ENCODE measurements around the gene ZFX. TPM values are rescaled to one million over a fixed set of nuclear protein-coding genes. Genes with fewer than 3 reads are reported as not detected.

The ZFX gene
- total RNA-seq, 4 donors from 2014 or later = 63.7 to 105 (median 68.2) TPM

DNA sequence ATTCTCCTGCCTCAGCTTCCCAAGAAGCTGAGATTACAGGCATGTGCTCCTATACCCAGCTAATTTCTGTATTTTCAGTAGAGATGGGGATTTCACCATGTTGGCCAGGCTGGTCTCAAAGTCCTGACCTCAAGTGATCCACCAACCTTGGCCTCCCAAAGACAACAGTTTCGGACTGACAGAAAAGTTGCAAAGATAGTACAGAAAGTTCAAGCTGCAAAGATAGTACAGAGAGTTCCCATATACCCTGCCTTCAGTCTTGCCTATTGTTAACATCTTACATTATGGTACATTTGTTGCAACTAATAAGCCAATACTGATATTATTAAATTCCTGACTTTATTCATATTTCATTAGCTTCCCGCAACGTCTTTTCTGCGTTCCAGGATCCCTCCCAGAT, 98.5 kb downstream of the ZFX start:
- Histone ChIP-seq H3K27me3 (peaks cover 4% of the 10 kb centered on the region), H3K9me3 (no peaks in the 10 kb centered on the region), H3K27ac (no peak overlapping the region), H3K4me3 (replicated peaks in 1 of 3) (no peak overlapping the region), H3K4me1 (no peaks in the 10 kb centered on the region), H3K36me3 (no peaks in the 10 kb centered on the region)
- WGBS, 2 donors = 97 to 99% methylated on average over 4 of the region's 4 CpGs
- intact Hi-C loops (cut with DNase I) = loop anchor here (10.0 kb wide), 2 partner anchors 113 to 163 kb away; no protein-coding TSS in a partner anchor
- TF ChIP-seq, protein P1, sequence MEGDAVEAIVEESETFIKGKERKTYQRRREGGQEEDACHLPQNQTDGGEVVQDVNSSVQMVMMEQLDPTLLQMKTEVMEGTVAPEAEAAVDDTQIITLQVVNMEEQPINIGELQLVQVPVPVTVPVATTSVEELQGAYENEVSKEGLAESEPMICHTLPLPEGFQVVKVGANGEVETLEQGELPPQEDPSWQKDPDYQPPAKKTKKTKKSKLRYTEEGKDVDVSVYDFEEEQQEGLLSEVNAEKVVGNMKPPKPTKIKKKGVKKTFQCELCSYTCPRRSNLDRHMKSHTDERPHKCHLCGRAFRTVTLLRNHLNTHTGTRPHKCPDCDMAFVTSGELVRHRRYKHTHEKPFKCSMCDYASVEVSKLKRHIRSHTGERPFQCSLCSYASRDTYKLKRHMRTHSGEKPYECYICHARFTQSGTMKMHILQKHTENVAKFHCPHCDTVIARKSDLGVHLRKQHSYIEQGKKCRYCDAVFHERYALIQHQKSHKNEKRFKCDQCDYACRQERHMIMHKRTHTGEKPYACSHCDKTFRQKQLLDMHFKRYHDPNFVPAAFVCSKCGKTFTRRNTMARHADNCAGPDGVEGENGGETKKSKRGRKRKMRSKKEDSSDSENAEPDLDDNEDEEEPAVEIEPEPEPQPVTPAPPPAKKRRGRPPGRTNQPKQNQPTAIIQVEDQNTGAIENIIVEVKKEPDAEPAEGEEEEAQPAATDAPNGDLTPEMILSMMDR (IDR thresholded peaks at IDR 0.05) = no peak
- TF ChIP-seq POLR2A (IDR thresholded peaks at IDR 0.05) = no peak
- no peak for DNase-seq

DNA sequence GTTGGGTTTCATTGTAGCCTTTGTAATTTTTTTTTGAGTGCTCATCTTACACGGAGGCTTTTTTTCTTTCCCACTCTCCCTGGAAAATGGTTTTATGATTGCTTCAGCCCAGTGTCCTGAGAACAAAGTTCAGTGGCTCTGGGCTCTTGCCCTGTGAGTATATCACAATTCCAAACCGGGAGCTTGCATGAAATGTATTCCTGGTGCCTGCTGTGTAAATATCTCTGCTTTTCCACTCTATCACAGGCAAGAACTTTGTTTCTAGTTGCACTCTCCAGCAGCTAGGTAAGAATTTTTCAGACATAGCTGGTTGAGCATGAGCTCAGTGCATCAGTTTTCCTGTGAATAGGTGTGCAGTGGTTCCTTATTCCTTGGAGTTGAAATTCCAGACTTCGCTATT, 103.5 kb downstream of the ZFX start:
- no peak overlapping the region for H3K27ac ChIP-seq
- H3K36me3 ChIP-seq = no peaks in the 10 kb centered on the region
- no peak for DNase-seq
- H3K9me3 ChIP-seq = no peaks in the 10 kb centered on the region
- peaks cover 8% of the 10 kb centered on the region for H3K27me3 ChIP-seq
- intact Hi-C loops (cut with DNase I) = loop anchor here (10.0 kb wide), 1 partner anchor 328 kb away; no protein-coding TSS in a partner anchor
- H3K4me3 ChIP-seq (replicated peaks in 1 of 3) = no peak overlapping the region
- no peaks in the 10 kb centered on the region for H3K4me1 ChIP-seq
- TF ChIP-seq POLR2A (IDR thresholded peaks at IDR 0.05) = no peak
- TF ChIP-seq, protein P1 (IDR thresholded peaks at IDR 0.05) = no peak
- 56 to 63% methylated on average over 3 of the region's 3 CpGs for WGBS, 2 donors

DNA sequence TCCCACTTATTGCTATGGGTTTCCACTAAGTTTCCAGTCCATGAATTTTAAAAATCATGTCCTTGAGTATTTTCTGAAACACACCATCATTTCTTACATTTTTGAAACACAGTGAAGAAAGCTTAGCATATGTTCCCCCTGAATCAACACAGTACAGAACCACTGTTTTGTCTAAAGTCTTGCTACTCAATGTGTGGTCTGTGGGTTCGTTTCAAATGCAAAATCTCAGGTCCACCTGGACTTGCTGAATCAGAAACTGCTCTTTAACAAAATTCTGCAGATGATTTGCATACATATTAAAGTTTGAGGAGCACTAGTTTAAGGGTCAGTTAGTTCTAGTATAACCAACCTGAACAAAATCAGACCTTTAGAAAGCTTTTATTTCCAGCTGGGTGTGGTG, 103.9 kb downstream of the ZFX start:
- Histone ChIP-seq H3K4me3 (replicated peaks in 1 of 3) (no peak overlapping the region), H3K27me3 (peaks cover 8% of the 10 kb centered on the region), H3K36me3 (no peaks in the 10 kb centered on the region), H3K4me1 (no peaks in the 10 kb centered on the region), H3K27ac (no peak overlapping the region), H3K9me3 (no peaks in the 10 kb centered on the region)
- intact Hi-C loops (cut with DNase I) = loop anchor here (10.0 kb wide), 1 partner anchor 329 kb away; no protein-coding TSS in a partner anchor
- no peak for DNase-seq
- TF ChIP-seq, protein P1 (IDR thresholded peaks at IDR 0.05) = no peak
- no peak for TF ChIP-seq POLR2A (IDR thresholded peaks at IDR 0.05)
- whole genome bisulfite sequencing, 2 donors = 55 to 64% methylated on average over 1 of the region's 1 CpG

DNA sequence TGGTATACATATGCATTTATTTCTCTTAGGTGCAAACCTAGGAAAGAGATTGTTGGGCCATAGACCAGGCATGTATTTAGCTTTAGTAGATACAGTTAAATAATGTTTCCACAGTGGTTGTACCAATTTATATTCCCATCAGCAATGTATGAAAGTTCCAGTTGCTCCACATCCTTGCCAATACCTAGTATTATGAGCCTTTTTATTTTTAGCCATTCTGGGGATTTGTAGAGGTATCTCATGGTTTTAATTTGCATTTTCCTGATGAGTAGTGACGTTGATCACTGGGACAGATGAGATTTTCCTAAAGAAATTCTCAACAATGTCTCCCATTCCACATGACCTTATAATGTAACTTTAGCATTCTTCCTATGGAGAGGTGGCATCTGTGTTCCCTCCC, 107.5 kb downstream of the ZFX start:
- H3K27ac ChIP-seq = no peak overlapping the region
- H3K9me3 ChIP-seq = no peaks in the 10 kb centered on the region
- H3K27me3 ChIP-seq = peaks cover 4% of the 10 kb centered on the region
- no peaks in the 10 kb centered on the region for H3K36me3 ChIP-seq
- DNase-seq = no peak
- no peaks in the 10 kb centered on the region for H3K4me1 ChIP-seq
- TF ChIP-seq, protein P1 (IDR thresholded peaks at IDR 0.05) = no peak
- TF ChIP-seq POLR2A (IDR thresholded peaks at IDR 0.05) = no peak
- H3K4me3 ChIP-seq (replicated peaks in 1 of 3) = no peak overlapping the region
- intact Hi-C loops (cut with DNase I) = loop anchor here (10.0 kb wide), 1 partner anchor 332 kb away; no protein-coding TSS in a partner anchor
- WGBS, 2 donors = 78 to 87% methylated on average over 1 of the region's 1 CpG

DNA sequence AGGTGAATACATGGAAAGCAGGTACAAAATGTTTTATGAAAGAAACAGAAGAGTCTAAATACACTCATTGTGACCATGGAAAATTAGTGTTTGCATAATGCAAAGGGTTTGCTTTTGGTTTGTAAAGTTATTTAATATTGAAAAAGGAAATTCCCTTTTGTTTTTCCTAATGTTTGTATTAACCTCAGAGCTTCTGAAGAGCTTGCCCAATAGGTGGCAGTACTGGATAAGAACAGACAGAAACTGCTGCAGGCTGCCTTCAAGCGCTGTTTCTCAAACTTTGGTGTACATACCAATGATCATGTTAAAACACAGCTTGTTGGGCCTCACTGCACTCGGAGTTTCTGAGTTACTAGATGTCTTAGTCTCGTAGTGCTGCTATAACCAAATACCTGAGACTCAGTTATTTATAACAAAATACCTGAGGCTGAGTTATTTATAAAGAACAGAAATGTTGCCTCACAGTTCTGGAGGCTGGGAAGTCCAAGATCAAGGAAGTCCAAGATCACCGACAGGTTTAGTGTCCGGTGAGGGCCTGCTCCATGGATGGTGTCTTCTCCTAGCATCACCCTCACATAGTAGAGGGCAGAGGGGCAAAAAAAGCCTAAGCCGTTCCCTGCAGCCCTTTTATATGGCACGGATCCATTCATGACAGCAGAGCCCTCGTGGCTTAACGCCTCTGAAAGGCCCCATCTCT, 110.2 kb downstream of the ZFX start:
- TF ChIP-seq, protein P1 (IDR thresholded peaks at IDR 0.05) = peak in 4 of 6 experiments; percentile 6 to 44 (median 32)
- TF ChIP-seq POLR2A (IDR thresholded peaks at IDR 0.05) = no peak
- no peaks in the 10 kb centered on the region for H3K9me3 ChIP-seq
- no peaks in the 10 kb centered on the region for H3K36me3 ChIP-seq
- H3K27me3 ChIP-seq = peaks cover 4% of the 10 kb centered on the region
- intact Hi-C loops (cut with DNase I) = loop anchor here (10.0 kb wide), 1 partner anchor 335 kb away; no protein-coding TSS in a partner anchor
- DNase-seq = peak; percentile 9 to 25
- H3K4me3 ChIP-seq (replicated peaks in 1 of 3) = no peak overlapping the region
- no peak overlapping the region for H3K27ac ChIP-seq
- WGBS, 2 donors = 74 to 89% methylated on average over 7 to 8 of the region's 9 CpGs
- H3K4me1 ChIP-seq = no peaks in the 10 kb centered on the region

All from thyroid gland (tissue), 4 donors.